ENCODE results near the gene ZCCHC14. TPM values are rescaled to one million over a fixed set of nuclear protein-coding genes. Genes with fewer than 3 reads are reported as not detected.

The ZCCHC14 gene
- polyA plus RNA-seq, 1 experiment: 2.7 TPM

GRCh38 chr16:87460936-87461335 lies 31.9 kb downstream of the ZCCHC14 start:
- DNase-seq (ENCODE audit: low read depth): no peak
- no peak for TF ChIP-seq CTCF (IDR thresholded peaks at IDR 0.05; ENCODE audit: insufficient read depth, low read depth, low read length)
- H3K36me3 ChIP-seq (ENCODE audit: control insufficient read depth, insufficient read depth, low read length): peaks cover 5% of the 10 kb centered on the region
- ChIA-PET CTCF (no interaction called here), POLR2A (no interaction called here)
- no peak overlapping the region for H3K4me3 ChIP-seq (ENCODE audit: low read depth, low read length)
- H3K27me3 ChIP-seq (ENCODE audit: control insufficient read depth, insufficient read depth, low read length): no peaks in the 10 kb centered on the region

GRCh38 chr16:87459833-87460232 lies 33.0 kb downstream of the ZCCHC14 start:
- POLR2A ChIA-PET: no interaction called here
- DNase-seq (ENCODE audit: low read depth): no peak
- CTCF ChIA-PET: no interaction called here

GRCh38 chr16:87459027-87459426 lies 33.8 kb downstream of the ZCCHC14 start:
- POLR2A ChIA-PET: no interaction called here

More at GRCh38 chr16:87459833-87460232, 33.0 kb downstream of the ZCCHC14 start:
- no peak for TF ChIP-seq CTCF (IDR thresholded peaks at IDR 0.05; ENCODE audit: insufficient read depth, low read depth, low read length)
- H3K36me3 ChIP-seq (ENCODE audit: control insufficient read depth, insufficient read depth, low read length): peaks cover 5% of the 10 kb centered on the region
- H3K27me3 ChIP-seq (ENCODE audit: control insufficient read depth, insufficient read depth, low read length): no peaks in the 10 kb centered on the region
- H3K4me3 ChIP-seq (ENCODE audit: low read depth, low read length): no peak overlapping the region

GRCh38 chr16:87458424-87458915 lies 34.4 kb downstream of the ZCCHC14 start:
- H3K4me3 ChIP-seq (ENCODE audit: low read depth, low read length): no peak overlapping the region
- POLR2A ChIA-PET: no interaction called here
- H3K27me3 ChIP-seq (ENCODE audit: control insufficient read depth, insufficient read depth, low read length): no peaks in the 10 kb centered on the region
- H3K36me3 ChIP-seq (ENCODE audit: control insufficient read depth, insufficient read depth, low read length): peaks cover 5% of the 10 kb centered on the region
- DNase-seq (ENCODE audit: low read depth): no peak
- CTCF ChIA-PET: no interaction called here
- TF ChIP-seq CTCF (IDR thresholded peaks at IDR 0.05; ENCODE audit: insufficient read depth, low read depth, low read length): no peak

More at GRCh38 chr16:87459027-87459426, 33.8 kb downstream of the ZCCHC14 start:
- TF ChIP-seq CTCF (IDR thresholded peaks at IDR 0.05; ENCODE audit: insufficient read depth, low read depth, low read length): no peak
- peaks cover 5% of the 10 kb centered on the region for H3K36me3 ChIP-seq (ENCODE audit: control insufficient read depth, insufficient read depth, low read length)
- DNase-seq (ENCODE audit: low read depth): no peak
- H3K4me3 ChIP-seq (ENCODE audit: low read depth, low read length): no peak overlapping the region
- CTCF ChIA-PET: no interaction called here
- no peaks in the 10 kb centered on the region for H3K27me3 ChIP-seq (ENCODE audit: control insufficient read depth, insufficient read depth, low read length)

- DNase-seq (ENCODE audit: low read depth): peak; percentile 96
- no peak overlapping the region for H3K4me3 ChIP-seq (ENCODE audit: low read depth, low read length)
- H3K27me3 ChIP-seq (ENCODE audit: control insufficient read depth, insufficient read depth, low read length): no peaks in the 10 kb centered on the region
- no peak for TF ChIP-seq CTCF (IDR thresholded peaks at IDR 0.05; ENCODE audit: insufficient read depth, low read depth, low read length)
- POLR2A ChIA-PET: no interaction called here
- CTCF ChIA-PET: no interaction called here
- H3K36me3 ChIP-seq (ENCODE audit: control insufficient read depth, insufficient read depth, low read length): peaks cover 7% of the 10 kb centered on the region
These were observed 35.0 kb downstream of the ZCCHC14 start for GRCh38 chr16:87457709-87458423.

Data from BJ (cell line).